ENCODE data around the gene FLNB. TPM values are rescaled to one million over a fixed set of nuclear protein-coding genes. Genes with fewer than 3 reads are reported as not detected.

FLNB gene
- total and polyA plus RNA-seq, 2 of the 13 experiments (the other 11 are each of a cell fraction or from before 2014, with no cell fraction given): 106 to 130 TPM

DNA sequence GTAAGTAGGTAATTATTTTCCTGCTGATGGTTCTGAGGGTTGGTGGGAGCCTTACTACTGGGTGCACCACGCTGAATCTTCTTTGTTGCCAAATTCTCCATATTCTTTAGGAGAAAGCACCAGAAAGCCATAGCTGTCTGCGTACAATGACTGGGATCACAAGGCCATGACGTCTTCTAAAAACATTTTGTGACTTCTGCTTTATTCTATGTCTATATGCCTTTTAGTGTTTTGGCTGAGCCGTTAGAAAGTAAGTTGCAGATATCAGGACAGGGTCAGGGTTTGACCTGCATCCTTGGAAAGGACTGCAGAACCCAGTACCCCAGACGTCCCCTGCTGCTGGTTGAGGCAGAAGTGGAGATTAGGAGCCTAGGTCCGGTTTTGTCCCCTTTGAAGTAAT is 107.0 kb downstream of the FLNB start:
- in situ Hi-C loops (cut with HindIII; ENCODE audit: extremely low pct_ligation_motif_present, low pct_unique_long_range_greater_than_20kb) (no loop called here), intact Hi-C loops (cut with micrococcal nuclease; ENCODE audit: unreplicated experiment) (no loop called here)
- Histone ChIP-seq H3K4me1 (ENCODE audit: insufficient read depth, low read length) (peaks cover 37% of the 10 kb centered on the region), H3K27me3 (ENCODE audit: control insufficient read depth in 1 of 2, insufficient read depth in 2 of 2, low read length in 2 of 2) (no peaks in the 10 kb centered on the region), H3K9ac (ENCODE audit: insufficient read depth, low read depth, low read length) (no peak overlapping the region), H4K20me1 (ENCODE audit: insufficient read depth, low read length) (no peaks in the 10 kb centered on the region), H2AFZ (ENCODE audit: low read length) (no peak overlapping the region), H3K79me2 (ENCODE audit: insufficient read depth, low read length) (no peaks in the 10 kb centered on the region), H3K9me3 (ENCODE audit: low read length) (no peaks in the 10 kb centered on the region), H3K4me2 (ENCODE audit: low read depth, low read length) (no peak overlapping the region), H3K36me3 (replicated peaks in 1 of 2; ENCODE audit: control insufficient read depth in 1 of 2, insufficient read depth in 2 of 2, low read length in 2 of 2) (peaks cover 43 to 95% of the 10 kb centered on the region in 2 experiments), H3K27ac (ENCODE audit: extremely low read length, insufficient read depth, low read length) (no peak overlapping the region), H3K4me3 (replicated peaks in 1 of 3; ENCODE audit: insufficient read depth in 1 of 3, low read depth in 2 of 3, low read length in 3 of 3) (no peak overlapping the region)
- ChIA-PET POLR2A (no interaction called here), CTCF (ENCODE audit: low intra/inter-chr PET ratio, low total read pairs) (no interaction called here)
- TF ChIP-seq NBN (conservative IDR thresholded peaks at IDR 0.05) (no peak), PCBP2 (optimal IDR thresholded peaks at IDR 0.05; ENCODE audit: low read depth, low read length, poor library complexity, severe bottlenecking) (no peak), RBM22 (optimal IDR thresholded peaks at IDR 0.05; ENCODE audit: low read length) (peak; percentile 75), ZKSCAN8 (CRISPR knock-in tag; IDR thresholded peaks at IDR 0.05; ENCODE audit: borderline replicate concordance) (no peak), ZNF572 (CRISPR knock-in tag; IDR thresholded peaks at IDR 0.05) (no peak)
- TF ChIP-seq, protein P1, sequence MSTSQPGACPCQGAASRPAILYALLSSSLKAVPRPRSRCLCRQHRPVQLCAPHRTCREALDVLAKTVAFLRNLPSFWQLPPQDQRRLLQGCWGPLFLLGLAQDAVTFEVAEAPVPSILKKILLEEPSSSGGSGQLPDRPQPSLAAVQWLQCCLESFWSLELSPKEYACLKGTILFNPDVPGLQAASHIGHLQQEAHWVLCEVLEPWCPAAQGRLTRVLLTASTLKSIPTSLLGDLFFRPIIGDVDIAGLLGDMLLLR (CRISPR knock-in tag; IDR thresholded peaks at IDR 0.05): no peak
- ATAC-seq (no peak), FAIRE-seq (no peak), DNase-seq (ENCODE audit: low spot score) (no peak)
- WGBS (ENCODE audit: low lambda C conversion rate): 96% methylated on average over 6 of the region's 6 CpGs
- BruUV-seq (replicated peaks): no TSS peak

DNA sequence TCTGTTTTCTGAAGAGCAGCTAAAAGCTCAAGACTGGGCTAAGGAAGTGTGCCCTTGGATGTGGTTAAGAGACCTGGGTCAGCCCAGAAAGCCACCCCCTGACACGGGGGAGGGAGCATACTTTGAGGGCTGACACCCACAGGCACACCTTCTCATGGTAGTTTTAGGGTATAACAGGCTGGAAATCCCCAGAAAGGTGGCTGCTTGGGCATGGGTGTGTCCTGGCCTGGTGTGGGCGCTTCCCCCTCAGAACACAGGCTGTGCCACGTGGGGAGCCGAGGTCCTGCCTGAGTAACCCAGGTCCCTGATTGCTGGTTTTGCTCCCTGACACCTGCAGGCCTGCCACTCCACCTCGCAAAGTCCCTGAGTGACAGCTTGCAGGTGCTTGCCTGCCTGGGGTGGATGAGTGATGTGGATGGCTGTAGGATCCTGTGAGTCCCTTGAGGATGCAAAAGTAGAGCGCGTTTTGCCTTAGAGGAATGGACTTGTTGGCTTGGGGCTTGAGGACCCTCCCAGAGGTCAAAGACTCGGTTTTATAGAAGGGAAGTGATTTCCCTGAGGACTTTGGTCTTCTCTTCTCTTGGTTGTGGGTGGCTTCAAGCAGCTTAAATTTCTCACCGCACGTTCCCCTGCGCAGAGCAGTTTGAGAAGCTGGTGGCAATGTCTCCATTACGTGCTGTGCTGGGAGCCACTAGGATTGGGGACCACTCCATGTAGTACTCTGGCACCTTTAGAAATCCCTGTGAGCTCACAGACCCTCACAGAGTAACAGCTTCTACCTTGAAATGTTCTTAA is 108.1 kb downstream of the FLNB start:
- H3K9me3 ChIP-seq (ENCODE audit: low read length): no peaks in the 10 kb centered on the region
- no peak overlapping the region for H3K27ac ChIP-seq (ENCODE audit: extremely low read length, insufficient read depth, low read length)
- in situ Hi-C loops (cut with HindIII; ENCODE audit: extremely low pct_ligation_motif_present, low pct_unique_long_range_greater_than_20kb): no loop called here
- H3K4me3 ChIP-seq (replicated peaks in 1 of 3; ENCODE audit: insufficient read depth in 1 of 3, low read depth in 2 of 3, low read length in 3 of 3): no peak overlapping the region
- intact Hi-C loops (cut with micrococcal nuclease; ENCODE audit: unreplicated experiment): no loop called here
- H3K27me3 ChIP-seq (ENCODE audit: control insufficient read depth in 1 of 2, insufficient read depth in 2 of 2, low read length in 2 of 2): no peaks in the 10 kb centered on the region
- ChIA-PET POLR2A (no interaction called here), CTCF (ENCODE audit: low intra/inter-chr PET ratio, low total read pairs) (no interaction called here)
- H3K79me2 ChIP-seq (ENCODE audit: insufficient read depth, low read length): no peaks in the 10 kb centered on the region
- H3K9ac ChIP-seq (ENCODE audit: insufficient read depth, low read depth, low read length): no peak overlapping the region
- no peak for DNase-seq (ENCODE audit: low spot score)
- H3K36me3 ChIP-seq (replicated peaks in 1 of 2; ENCODE audit: control insufficient read depth in 1 of 2, insufficient read depth in 2 of 2, low read length in 2 of 2): peaks cover 47 to 98% of the 10 kb centered on the region in 2 experiments
- no peak overlapping the region for H3K4me2 ChIP-seq (ENCODE audit: low read depth, low read length)
- H4K20me1 ChIP-seq (ENCODE audit: insufficient read depth, low read length): no peaks in the 10 kb centered on the region
- H2AFZ ChIP-seq (ENCODE audit: low read length): no peak overlapping the region
- 0 out of 4 replicates have a peak, but pooled peaks of 1 of the 2 experiments have one; percentile 5 for TF ChIP-seq POLR2A (IDR thresholded peaks at IDR 0.05; ENCODE audit: insufficient read depth in 1 of 2, low read depth in 2 of 2, low read length in 2 of 2)
- peak; percentile 46 for TF ChIP-seq AGO2 (optimal IDR thresholded peaks at IDR 0.05; ENCODE audit: low read depth, low read length)
- no peak for TF ChIP-seq SP140L (CRISPR knock-in tag; IDR thresholded peaks at IDR 0.05; ENCODE audit: borderline replicate concordance)
- no peak for TF ChIP-seq ZFAT (CRISPR knock-in tag; conservative IDR thresholded peaks at IDR 0.05)
- TF ChIP-seq GATA4 (IDR thresholded peaks at IDR 0.05; ENCODE audit: borderline replicate concordance, low read depth): no peak
- TF ChIP-seq ZNF317 (CRISPR knock-in tag; IDR thresholded peaks at IDR 0.05): no peak
- TF ChIP-seq, protein P2, sequence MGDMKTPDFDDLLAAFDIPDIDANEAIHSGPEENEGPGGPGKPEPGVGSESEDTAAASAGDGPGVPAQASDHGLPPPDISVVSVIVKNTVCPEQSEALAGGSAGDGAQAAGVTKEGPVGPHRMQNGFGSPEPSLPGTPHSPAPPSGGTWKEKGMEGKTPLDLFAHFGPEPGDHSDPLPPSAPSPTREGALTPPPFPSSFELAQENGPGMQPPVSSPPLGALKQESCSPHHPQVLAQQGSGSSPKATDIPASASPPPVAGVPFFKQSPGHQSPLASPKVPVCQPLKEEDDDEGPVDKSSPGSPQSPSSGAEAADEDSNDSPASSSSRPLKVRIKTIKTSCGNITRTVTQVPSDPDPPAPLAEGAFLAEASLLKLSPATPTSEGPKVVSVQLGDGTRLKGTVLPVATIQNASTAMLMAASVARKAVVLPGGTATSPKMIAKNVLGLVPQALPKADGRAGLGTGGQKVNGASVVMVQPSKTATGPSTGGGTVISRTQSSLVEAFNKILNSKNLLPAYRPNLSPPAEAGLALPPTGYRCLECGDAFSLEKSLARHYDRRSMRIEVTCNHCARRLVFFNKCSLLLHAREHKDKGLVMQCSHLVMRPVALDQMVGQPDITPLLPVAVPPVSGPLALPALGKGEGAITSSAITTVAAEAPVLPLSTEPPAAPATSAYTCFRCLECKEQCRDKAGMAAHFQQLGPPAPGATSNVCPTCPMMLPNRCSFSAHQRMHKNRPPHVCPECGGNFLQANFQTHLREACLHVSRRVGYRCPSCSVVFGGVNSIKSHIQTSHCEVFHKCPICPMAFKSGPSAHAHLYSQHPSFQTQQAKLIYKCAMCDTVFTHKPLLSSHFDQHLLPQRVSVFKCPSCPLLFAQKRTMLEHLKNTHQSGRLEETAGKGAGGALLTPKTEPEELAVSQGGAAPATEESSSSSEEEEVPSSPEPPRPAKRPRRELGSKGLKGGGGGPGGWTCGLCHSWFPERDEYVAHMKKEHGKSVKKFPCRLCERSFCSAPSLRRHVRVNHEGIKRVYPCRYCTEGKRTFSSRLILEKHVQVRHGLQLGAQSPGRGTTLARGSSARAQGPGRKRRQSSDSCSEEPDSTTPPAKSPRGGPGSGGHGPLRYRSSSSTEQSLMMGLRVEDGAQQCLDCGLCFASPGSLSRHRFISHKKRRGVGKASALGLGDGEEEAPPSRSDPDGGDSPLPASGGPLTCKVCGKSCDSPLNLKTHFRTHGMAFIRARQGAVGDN (CRISPR knock-in tag; IDR thresholded peaks at IDR 0.05): peak; percentile 12; the same call in 1 of the 2 replicates
- no peak for TF ChIP-seq KLF6 (CRISPR knock-in tag; IDR thresholded peaks at IDR 0.05)
- FAIRE-seq: no peak
- no peak for ATAC-seq
- BruUV-seq (replicated peaks): no TSS peak
- H3K4me1 ChIP-seq (ENCODE audit: insufficient read depth, low read length): peaks cover 26% of the 10 kb centered on the region
- WGBS (ENCODE audit: low lambda C conversion rate): 97% methylated on average over 8 of the region's 12 CpGs
